Subcutaneous adipose tissue (tissue), 4 donors: Measurements from ENCODE around the gene GNB1. TPM values are rescaled to one million over a fixed set of nuclear protein-coding genes. Genes with fewer than 3 reads are reported as not detected.

Source experiments
- CTCF ChIP-seq: fragments of 450-650 bp; IDR thresholded peaks from one replicate; pipeline ENCODE4 v1.5.1; 2016; ENCODE audit warnings: low read depth, mild to moderate bottlenecking, control low read depth, antibody characterized with exemption, moderate library complexity
- total RNA-seq, 4 donors: library from RNA; depleted of rRNA; stranded (reverse); fragments of >200 nt; gene quantifications; one replicate each; pipeline ENCODE4 v1.1.0, GENCODE V29; 2016

GNB1 gene
- total RNA-seq, 4 donors from 2014 or later: 157 to 173 (median 164) TPM

GRCh38 chr1:1794999-1795398 lies 95.9 kb downstream of the GNB1 start:
- TF ChIP-seq CTCF: no peak

- TF ChIP-seq CTCF: no peak
Observed at GRCh38 chr1:1793481-1794244, 97.2 kb downstream of the GNB1 start.

- TF ChIP-seq CTCF: no peak
Observed at GRCh38 chr1:1788646-1789431, 102.0 kb downstream of the GNB1 start.

- no peak for TF ChIP-seq CTCF
Observed at GRCh38 chr1:1788136-1788535, 102.8 kb downstream of the GNB1 start.

- TF ChIP-seq CTCF: no peak
Observed at GRCh38 chr1:1786836-1787605, 103.9 kb downstream of the GNB1 start.

- TF ChIP-seq CTCF: no peak
Observed at GRCh38 chr1:1785666-1786065, 105.2 kb downstream of the GNB1 start.

- TF ChIP-seq CTCF: no peak
Observed at GRCh38 chr1:1784933-1785332, 106.0 kb downstream of the GNB1 start.
